ENCODE measurements around the gene TSPAN9. TPM values are rescaled to one million over a fixed set of nuclear protein-coding genes. Genes with fewer than 3 reads are reported as not detected.

Gene TSPAN9
- total and polyA plus RNA-seq, 9 of the 15 experiments (the other 6 are each of a cell fraction or from before 2014, with no cell fraction given) = 0.23 to 2.1 (median 0.60) TPM; not detected in 2

DNA sequence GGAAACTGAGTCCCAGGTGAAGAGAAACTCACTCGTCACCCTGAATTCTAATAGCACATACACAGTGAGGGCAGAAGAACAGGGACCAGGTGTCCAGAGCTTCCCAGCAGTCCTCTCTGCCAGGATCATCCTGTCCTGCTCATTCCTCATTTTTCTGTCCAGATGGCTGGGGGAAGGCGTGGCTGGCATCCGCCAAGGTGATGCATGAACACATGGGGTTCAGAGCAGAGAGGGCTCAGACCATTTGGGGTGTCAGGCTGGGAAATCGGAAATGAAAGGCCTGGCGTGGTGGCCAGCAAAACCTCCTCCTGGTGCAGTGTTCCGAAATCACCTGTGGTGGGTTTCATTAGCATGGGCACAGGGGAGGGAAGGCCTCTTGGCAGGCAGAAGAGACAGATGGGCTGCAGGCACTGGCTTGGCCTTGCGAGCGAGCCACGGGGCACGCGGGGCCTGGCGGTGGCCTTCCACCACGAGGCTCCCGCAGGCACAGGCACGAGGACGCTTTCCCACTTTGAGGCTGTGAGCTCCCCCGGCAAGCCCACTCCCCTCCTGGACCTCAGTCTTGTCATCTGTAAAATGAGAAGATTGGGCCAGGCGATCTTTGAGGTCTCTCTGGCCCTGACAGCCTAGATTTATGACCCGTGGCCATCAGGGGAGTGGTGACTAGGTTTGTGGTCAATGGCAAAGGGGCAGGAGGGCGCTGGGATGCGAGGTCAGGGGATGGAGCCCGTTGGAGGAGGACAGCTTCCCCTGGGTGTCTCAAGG is 68.5 kb downstream of the TSPAN9 start (continued):
- TF ChIP-seq, protein P1, sequence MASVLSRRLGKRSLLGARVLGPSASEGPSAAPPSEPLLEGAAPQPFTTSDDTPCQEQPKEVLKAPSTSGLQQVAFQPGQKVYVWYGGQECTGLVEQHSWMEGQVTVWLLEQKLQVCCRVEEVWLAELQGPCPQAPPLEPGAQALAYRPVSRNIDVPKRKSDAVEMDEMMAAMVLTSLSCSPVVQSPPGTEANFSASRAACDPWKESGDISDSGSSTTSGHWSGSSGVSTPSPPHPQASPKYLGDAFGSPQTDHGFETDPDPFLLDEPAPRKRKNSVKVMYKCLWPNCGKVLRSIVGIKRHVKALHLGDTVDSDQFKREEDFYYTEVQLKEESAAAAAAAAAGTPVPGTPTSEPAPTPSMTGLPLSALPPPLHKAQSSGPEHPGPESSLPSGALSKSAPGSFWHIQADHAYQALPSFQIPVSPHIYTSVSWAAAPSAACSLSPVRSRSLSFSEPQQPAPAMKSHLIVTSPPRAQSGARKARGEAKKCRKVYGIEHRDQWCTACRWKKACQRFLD (CRISPR knock-in tag; IDR thresholded peaks at IDR 0.05) = no peak
- TF ChIP-seq BCOR (IDR thresholded peaks at IDR 0.05) (no peak), PTBP1 (IDR thresholded peaks at IDR 0.05; ENCODE audit: low read depth, low read length) (no peak), NONO (IDR thresholded peaks at IDR 0.05; ENCODE audit: low read depth in 2 of 2, low read length in 1 of 2) (no peak), SP1 (CRISPR knock-in tag; IDR thresholded peaks at IDR 0.05) (no peak), TFAM (CRISPR knock-in tag; conservative IDR thresholded peaks at IDR 0.05) (no peak), MEF2A (IDR thresholded peaks at IDR 0.05; ENCODE audit: control insufficient read depth, low read depth, low read length) (no peak), XRCC4 (IDR thresholded peaks at IDR 0.05; ENCODE audit: extremely low read depth, insufficient read depth, insufficient read length) (no peak)
- TF ChIP-seq, protein P2, sequence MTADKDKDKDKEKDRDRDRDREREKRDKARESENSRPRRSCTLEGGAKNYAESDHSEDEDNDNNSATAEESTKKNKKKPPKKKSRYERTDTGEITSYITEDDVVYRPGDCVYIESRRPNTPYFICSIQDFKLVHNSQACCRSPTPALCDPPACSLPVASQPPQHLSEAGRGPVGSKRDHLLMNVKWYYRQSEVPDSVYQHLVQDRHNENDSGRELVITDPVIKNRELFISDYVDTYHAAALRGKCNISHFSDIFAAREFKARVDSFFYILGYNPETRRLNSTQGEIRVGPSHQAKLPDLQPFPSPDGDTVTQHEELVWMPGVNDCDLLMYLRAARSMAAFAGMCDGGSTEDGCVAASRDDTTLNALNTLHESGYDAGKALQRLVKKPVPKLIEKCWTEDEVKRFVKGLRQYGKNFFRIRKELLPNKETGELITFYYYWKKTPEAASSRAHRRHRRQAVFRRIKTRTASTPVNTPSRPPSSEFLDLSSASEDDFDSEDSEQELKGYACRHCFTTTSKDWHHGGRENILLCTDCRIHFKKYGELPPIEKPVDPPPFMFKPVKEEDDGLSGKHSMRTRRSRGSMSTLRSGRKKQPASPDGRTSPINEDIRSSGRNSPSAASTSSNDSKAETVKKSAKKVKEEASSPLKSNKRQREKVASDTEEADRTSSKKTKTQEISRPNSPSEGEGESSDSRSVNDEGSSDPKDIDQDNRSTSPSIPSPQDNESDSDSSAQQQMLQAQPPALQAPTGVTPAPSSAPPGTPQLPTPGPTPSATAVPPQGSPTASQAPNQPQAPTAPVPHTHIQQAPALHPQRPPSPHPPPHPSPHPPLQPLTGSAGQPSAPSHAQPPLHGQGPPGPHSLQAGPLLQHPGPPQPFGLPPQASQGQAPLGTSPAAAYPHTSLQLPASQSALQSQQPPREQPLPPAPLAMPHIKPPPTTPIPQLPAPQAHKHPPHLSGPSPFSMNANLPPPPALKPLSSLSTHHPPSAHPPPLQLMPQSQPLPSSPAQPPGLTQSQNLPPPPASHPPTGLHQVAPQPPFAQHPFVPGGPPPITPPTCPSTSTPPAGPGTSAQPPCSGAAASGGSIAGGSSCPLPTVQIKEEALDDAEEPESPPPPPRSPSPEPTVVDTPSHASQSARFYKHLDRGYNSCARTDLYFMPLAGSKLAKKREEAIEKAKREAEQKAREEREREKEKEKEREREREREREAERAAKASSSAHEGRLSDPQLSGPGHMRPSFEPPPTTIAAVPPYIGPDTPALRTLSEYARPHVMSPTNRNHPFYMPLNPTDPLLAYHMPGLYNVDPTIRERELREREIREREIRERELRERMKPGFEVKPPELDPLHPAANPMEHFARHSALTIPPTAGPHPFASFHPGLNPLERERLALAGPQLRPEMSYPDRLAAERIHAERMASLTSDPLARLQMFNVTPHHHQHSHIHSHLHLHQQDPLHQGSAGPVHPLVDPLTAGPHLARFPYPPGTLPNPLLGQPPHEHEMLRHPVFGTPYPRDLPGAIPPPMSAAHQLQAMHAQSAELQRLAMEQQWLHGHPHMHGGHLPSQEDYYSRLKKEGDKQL (CRISPR knock-in tag; IDR thresholded peaks at IDR 0.05; ENCODE audit: borderline replicate concordance) = no peak

Measured in K562 (cell line).